HCT116 (cell line): Measurements from ENCODE around the gene VARS1. TPM values are rescaled to one million over a fixed set of nuclear protein-coding genes. Genes with fewer than 3 reads are reported as not detected.

ENCODE experiments used
- ATAC-seq: fragments of 200-7000 bp; cut with Tn5 transposase; 2 replicates; pipeline ENCODE4 v1.9.1; 2020; ENCODE audit warnings: mild to moderate bottlenecking, moderate library complexity
- BruUV-seq: library from RNA; stranded (reverse); fragments of 400-500 nt; replicated peaks from 2 replicates; lab custom pipeline; 2021; lab: Mats Ljungman, UMichigan
- CTCF ChIA-PET: fragments of 300-600 bp; sonication (Branson Sonifier 250); formaldehyde crosslinking; loops from one replicate; lab custom pipeline; 2021; ENCODE audit warnings: antibody characterized with exemption; lab: Charles Lee
- POLR2A ChIA-PET: fragments of 300-600, 350-600 bp; sonication (Branson Sonifier 250); formaldehyde crosslinking; loops from one replicate; lab custom pipeline; 2021; ENCODE audit warnings: antibody characterized with exemption; lab: Charles Lee
- RAD21 ChIA-PET, 2 experiments: fragments of 300-600 bp; sonication (Branson Sonifier 250); formaldehyde crosslinking; loops; one replicate each; lab custom pipeline; 2023; ENCODE audit warnings: low total read pairs in 2 of 2; ENCODE audit not compliant: uncharacterized antibody in 2 of 2, unreplicated experiment in 2 of 2, low non-redundant PET in 1 of 2; lab: Charles Lee
- DNase-seq: peaks from one replicate; pipeline ENCODE4 v3.0.0-alpha.2; 2010; ENCODE audit warnings: low read depth, low spot score
- H2AFZ ChIP-seq: fragments of 200-600 bp; shearing (Covaris generic), sonication (generic); 2 replicates; pipeline ENCODE4 v1.6.1; 2017; ENCODE audit warnings: low read depth, mixed run types, mixed read lengths, antibody characterized with exemption, low read length; ENCODE audit not compliant: poor library complexity, severe bottlenecking
- H3K27ac ChIP-seq: 2 replicates; pipeline ENCODE4 v1.5.1; 2012; ENCODE audit warnings: low read depth, low read length
- H3K27me3 ChIP-seq: fragments of 200-600 bp; sonication (generic); 2 replicates; pipeline ENCODE4 v1.6.1; 2016; ENCODE audit warnings: mixed run types, low read length, mixed read lengths; ENCODE audit not compliant: insufficient read depth
- H3K36me3 ChIP-seq, 2 experiments: fragments of 200-500 bp in 1 of 2; fragments of 200-600 bp in 1 of 2; sonication (Bioruptor generic) in 1 of 2; sonication (generic) in 1 of 2; 2 replicates each; pipeline versions ENCODE4 v1.5.1 to v1.6.1; 2014 to 2016; ENCODE audit warnings: low read length in 2 of 2, inconsistent platforms in 1 of 2, mixed read lengths in 1 of 2, mixed run types in 1 of 2; ENCODE audit not compliant: insufficient read depth in 2 of 2, control insufficient read depth in 1 of 2
- H3K4me1 ChIP-seq, 2 experiments: fragments of 200-600 bp in 1 of 2; sonication (generic) in 1 of 2; 2 replicates each; pipeline versions ENCODE4 v1.5.1 to v1.6.1; 2012 to 2017; ENCODE audit warnings: low read length in 2 of 2, inconsistent platforms in 1 of 2, mild to moderate bottlenecking in 1 of 2, mixed read lengths in 1 of 2, mixed run types in 1 of 2, moderate library complexity in 1 of 2; ENCODE audit not compliant: insufficient read depth in 2 of 2, control insufficient read depth in 1 of 2
- H3K4me2 ChIP-seq: fragments of 200-600 bp; sonication (generic); 2 replicates; pipeline ENCODE4 v1.6.1; 2017; ENCODE audit warnings: mixed run types, low read length, mixed read lengths
- H3K4me3 ChIP-seq, 2 experiments: fragments of 200-600 bp in 1 of 2; sonication (generic) in 1 of 2; replicated peaks in 1 of 2; 2 replicates each; pipeline ENCODE4 v1.5.1; 2011 to 2016; ENCODE audit warnings: low read length in 2 of 2, control low read depth in 1 of 2, low read depth in 1 of 2, mild to moderate bottlenecking in 1 of 2, mixed read lengths in 1 of 2, mixed run types in 1 of 2
- H3K79me2 ChIP-seq: fragments of 200-600 bp; sonication (generic); 2 replicates; pipeline ENCODE4 v1.6.1; 2017; ENCODE audit warnings: mild to moderate bottlenecking, mixed run types, low read length, moderate library complexity, mixed read lengths; ENCODE audit not compliant: insufficient read depth
- H3K9ac ChIP-seq: fragments of 200-600 bp; sonication (generic); 2 replicates; pipeline ENCODE4 v1.6.1; 2016; ENCODE audit warnings: low read length, mixed read lengths
- H3K9me2 ChIP-seq: fragments of 200-600 bp; sonication (generic), shearing (Covaris generic); 2 replicates; pipeline ENCODE4 v1.6.1; 2017; ENCODE audit warnings: mixed run types, mild to moderate bottlenecking, moderate library complexity; ENCODE audit not compliant: insufficient read depth
- H3K9me3 ChIP-seq, 2 experiments: fragments of 200-500 bp in 1 of 2; fragments of 200-600 bp in 1 of 2; sonication (Bioruptor generic) in 1 of 2; sonication (generic) in 1 of 2; 2 replicates each; pipeline ENCODE4 v1.6.1; 2014 to 2017; ENCODE audit warnings: low read length in 2 of 2, mixed read lengths in 2 of 2, inconsistent platforms in 1 of 2, low read depth in 1 of 2, mild to moderate bottlenecking in 1 of 2, mixed run types in 1 of 2, moderate library complexity in 1 of 2; ENCODE audit not compliant: control insufficient read depth in 1 of 2, insufficient read depth in 1 of 2
- H4K20me1 ChIP-seq: fragments of 200-600 bp; sonication (generic), shearing (Covaris generic); 2 replicates; pipeline ENCODE4 v1.6.1; 2017; ENCODE audit warnings: mixed run types, mild to moderate bottlenecking, moderate library complexity; ENCODE audit not compliant: insufficient read depth
- CBX3 ChIP-seq: IDR thresholded peaks from 2 replicates; pipeline ENCODE4 v1.6.1; 2012; ENCODE audit warnings: low read depth
- CEBPB ChIP-seq: IDR thresholded peaks from 2 replicates; pipeline ENCODE4 v1.6.1; 2012; ENCODE audit warnings: low read depth
- EGR1 ChIP-seq: IDR thresholded peaks from 2 replicates; pipeline ENCODE4 v1.6.1; 2012; ENCODE audit warnings: low read depth
- ELF1 ChIP-seq: IDR thresholded peaks from 2 replicates; pipeline ENCODE4 v1.6.1; 2012; ENCODE audit warnings: low read depth, borderline replicate concordance
- POLR2A ChIP-seq: IDR thresholded peaks from 2 replicates; pipeline ENCODE4 v1.7.0; 2011; ENCODE audit warnings: borderline replicate concordance; ENCODE audit not compliant: insufficient read depth, insufficient read length; ENCODE audit errors: extremely low read depth
- POLR2AphosphoS5 ChIP-seq: IDR thresholded peaks from 2 replicates; pipeline ENCODE4 v1.6.1; 2011; ENCODE audit warnings: mild to moderate bottlenecking, low read depth, low read length, moderate library complexity
- RAD21 ChIP-seq: IDR thresholded peaks from 2 replicates; pipeline ENCODE4 v1.6.1; 2012; ENCODE audit warnings: low read depth, mild to moderate bottlenecking
- SIN3A ChIP-seq: IDR thresholded peaks from 2 replicates; pipeline ENCODE4 v1.6.1; 2012; ENCODE audit warnings: low read depth
- TCF7L2 ChIP-seq: IDR thresholded peaks from 2 replicates; pipeline ENCODE4 v1.7.0; 2011; ENCODE audit warnings: borderline replicate concordance, inconsistent platforms; ENCODE audit not compliant: insufficient read depth, insufficient read length; ENCODE audit errors: extremely low read depth
- YY1 ChIP-seq: IDR thresholded peaks from 2 replicates; pipeline ENCODE4 v1.6.1; 2011; ENCODE audit warnings: low read length, low read depth, moderate library complexity, mild to moderate bottlenecking; ENCODE audit not compliant: insufficient replicate concordance; ENCODE audit errors: extremely low read depth
- intact Hi-C: fragments of 100-400 bp; cut with micrococcal nuclease; formaldehyde crosslinking; loops from 2 replicates; pipeline ENCODE4 v1.10.0; 2022
- total RNA-seq: library from RNA; stranded (reverse); gene quantifications from one replicate; pipeline ENCODE4 v1.2.1, GENCODE V29; 2021; ENCODE audit not compliant: unreplicated experiment
- TF ChIP-seq, protein P1 (sequence below): IDR thresholded peaks from 2 replicates; pipeline ENCODE4 v1.6.1; 2012

The VARS1 gene
- total RNA-seq, 1 experiment from 2014 or later: 254 TPM

GRCh38 chr6:31784098-31784925, 11.2 kb downstream of the VARS1 start (continued):
- TF ChIP-seq CBX3: no peak
- TF ChIP-seq POLR2A: no peak
- no peak for TF ChIP-seq ELF1
- TF ChIP-seq YY1: no peak
- TF ChIP-seq POLR2AphosphoS5: no peak
- TF ChIP-seq, all 23 proteins: peak for 0

DNA sequence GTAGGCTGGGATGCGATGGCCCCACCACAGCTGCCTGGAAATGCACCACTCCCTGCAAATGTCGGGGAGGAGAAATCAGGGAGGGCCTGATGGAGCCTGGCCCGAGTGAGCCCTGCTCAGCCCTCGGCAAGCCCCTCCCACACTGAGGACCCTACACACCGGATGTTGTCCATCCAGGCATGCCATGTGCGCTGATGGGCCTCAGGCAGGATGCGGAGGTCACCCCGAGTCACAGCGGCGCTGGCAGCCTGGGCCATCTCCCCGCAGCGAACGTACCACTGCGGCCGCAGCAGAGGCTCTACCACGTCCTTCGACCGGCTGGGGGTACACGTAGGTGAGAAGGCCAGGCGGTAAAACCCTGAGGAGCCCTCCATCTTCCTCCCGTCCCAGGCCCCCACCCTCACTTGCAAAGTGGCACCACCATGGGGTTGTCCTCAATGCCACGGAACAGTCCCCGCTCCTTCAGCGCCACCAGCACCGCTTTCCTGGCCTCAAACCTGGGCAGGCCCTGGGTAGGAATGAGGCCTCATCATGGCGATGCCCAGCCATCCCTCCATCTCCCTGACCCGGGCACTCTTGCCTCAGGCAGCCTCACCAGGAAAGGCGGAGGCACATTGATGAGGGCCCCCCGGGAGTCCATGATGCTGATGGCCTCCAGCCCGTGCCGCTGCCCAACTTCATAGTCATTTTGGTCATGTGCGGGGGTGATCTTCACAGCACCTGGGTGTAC, 13.3 kb downstream of the VARS1 start:
- no peaks in the 10 kb centered on the region for H3K9me3 ChIP-seq
- ChIA-PET POLR2A (no interaction called here), CTCF (no interaction called here), RAD21 (no interaction called here)
- H3K4me2 ChIP-seq: no peak overlapping the region
- H3K36me3 ChIP-seq: peaks cover 37 to 57% of the 10 kb centered on the region in 2 experiments
- intact Hi-C loops: no loop called here
- H2AFZ ChIP-seq: no peak overlapping the region
- BruUV-seq: TSS peak; percentile 27
- H3K9me2 ChIP-seq: no peaks in the 10 kb centered on the region
- H4K20me1 ChIP-seq: no peaks in the 10 kb centered on the region
- DNase-seq: no peak
- no peak for ATAC-seq
- H3K4me1 ChIP-seq: peaks cover 8 to 13% of the 10 kb centered on the region in 2 experiments
- no peak overlapping the region; the same call in 1 of the 2 replicates for H3K27ac ChIP-seq
- H3K27me3 ChIP-seq: no peaks in the 10 kb centered on the region
- no peak overlapping the region for H3K9ac ChIP-seq
- peaks cover 10% of the 10 kb centered on the region; the same call in 1 of the 2 replicates for H3K79me2 ChIP-seq
- TF ChIP-seq RAD21 (no peak), SIN3A (no peak), CEBPB (no peak), TCF7L2 (no peak), EGR1 (no peak), CBX3 (no peak)
- TF ChIP-seq, protein P1, sequence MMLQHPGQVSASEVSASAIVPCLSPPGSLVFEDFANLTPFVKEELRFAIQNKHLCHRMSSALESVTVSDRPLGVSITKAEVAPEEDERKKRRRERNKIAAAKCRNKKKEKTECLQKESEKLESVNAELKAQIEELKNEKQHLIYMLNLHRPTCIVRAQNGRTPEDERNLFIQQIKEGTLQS: no peak
- no peak overlapping the region for H3K4me3 ChIP-seq
